Endodermal cell (in vitro differentiated cells): ENCODE measurements around the gene DTNB. TPM values are rescaled to one million over a fixed set of nuclear protein-coding genes. Genes with fewer than 3 reads are reported as not detected.

Source experiments
- DNase-seq: peaks from one replicate; pipeline ENCODE4 v3.0.0-alpha.2; 2017
- H3K27ac ChIP-seq: 2 replicates; pipeline ENCODE4 v1.5.1; 2013; ENCODE audit warnings: mild to moderate bottlenecking, low read depth, low read length, moderate library complexity
- H3K27me3 ChIP-seq: 2 replicates; pipeline ENCODE4 v1.6.1; 2013; ENCODE audit warnings: mild to moderate bottlenecking, low read length, moderate library complexity; ENCODE audit not compliant: insufficient read depth, control insufficient read depth, poor library complexity, severe bottlenecking
- H3K36me3 ChIP-seq: 2 replicates; pipeline ENCODE4 v1.7.0; 2013; ENCODE audit warnings: mild to moderate bottlenecking, low read length, moderate library complexity; ENCODE audit not compliant: control insufficient read depth, insufficient read depth
- H3K4me1 ChIP-seq: one replicate; pipeline ENCODE4 v1.7.0; 2013; ENCODE audit warnings: low read length; ENCODE audit not compliant: control insufficient read depth, insufficient read depth
- H3K4me3 ChIP-seq: 2 replicates; pipeline ENCODE4 v1.5.1; 2013; ENCODE audit warnings: mild to moderate bottlenecking, low read length, moderate library complexity
- H3K9ac ChIP-seq: 2 replicates; pipeline ENCODE4 v1.6.1; 2013; ENCODE audit warnings: mild to moderate bottlenecking, low read length, moderate library complexity; ENCODE audit not compliant: poor library complexity, severe bottlenecking; ENCODE audit errors: extremely low read depth
- H3K9me3 ChIP-seq: 2 replicates; pipeline ENCODE4 v1.6.1; 2013; ENCODE audit warnings: mild to moderate bottlenecking, low read length, moderate library complexity; ENCODE audit not compliant: control insufficient read depth
- H3K27ac Mint-ChIP-seq: 2 replicates; pipeline ENCODE4 v1.8.0; 2020; ENCODE audit warnings: mixed read lengths
- H3K27me3 Mint-ChIP-seq: 2 replicates; pipeline ENCODE4 v1.8.0; 2021; ENCODE audit warnings: mild to moderate bottlenecking, mixed read lengths; ENCODE audit not compliant: insufficient read depth
- H3K36me3 Mint-ChIP-seq: 2 replicates; pipeline ENCODE4 v1.8.0; 2020; ENCODE audit warnings: low read depth, mixed read lengths
- H3K4me1 Mint-ChIP-seq: 2 replicates; pipeline ENCODE4 v1.8.0; 2020; ENCODE audit warnings: mixed read lengths
- H3K4me3 Mint-ChIP-seq: 2 replicates; pipeline ENCODE4 v1.8.0; 2020; ENCODE audit warnings: mild to moderate bottlenecking, moderate library complexity, mixed read lengths
- H3K9me3 Mint-ChIP-seq: 2 replicates; pipeline ENCODE4 v1.8.0; 2020; ENCODE audit warnings: mild to moderate bottlenecking, mixed read lengths
- WGBS, 2 experiments: methylation state at CpG; one replicate each; pipeline versions ENCODE4 v1.1.5 to v1.1.7; 2013; ENCODE audit warnings: missing lambda C conversion rate in 2 of 2, mixed read lengths in 1 of 2; ENCODE audit not compliant: insufficient coverage in 1 of 2, insufficient read length in 1 of 2; 5-methylcytosine and 5-hydroxymethylcytosine counted together
- total RNA-seq, 2 donors: library from RNA; stranded (reverse); fragmentation: NEBNext Ultra II Directional in 1 of 2; extraction: Animal tissue kit (Norgen Biotek cat#: 25700) in 1 of 2; gene quantifications; 2 replicates in 1 of 2; 3 replicates in 1 of 2; pipeline ENCODE4 v1.2.1, GENCODE V29; 2021
- TF ChIP-seq, protein P1 (sequence below): fragments of 200-600 bp; sonication (generic); conservative IDR thresholded peaks from 2 replicates; pipeline ENCODE4 v1.5.0; 2021; ENCODE audit warnings: antibody characterized with exemption, mild to moderate bottlenecking

Gene DTNB
- total RNA-seq, 2 donors from 2014 or later: 38.8 to 48.7 TPM

DNA sequence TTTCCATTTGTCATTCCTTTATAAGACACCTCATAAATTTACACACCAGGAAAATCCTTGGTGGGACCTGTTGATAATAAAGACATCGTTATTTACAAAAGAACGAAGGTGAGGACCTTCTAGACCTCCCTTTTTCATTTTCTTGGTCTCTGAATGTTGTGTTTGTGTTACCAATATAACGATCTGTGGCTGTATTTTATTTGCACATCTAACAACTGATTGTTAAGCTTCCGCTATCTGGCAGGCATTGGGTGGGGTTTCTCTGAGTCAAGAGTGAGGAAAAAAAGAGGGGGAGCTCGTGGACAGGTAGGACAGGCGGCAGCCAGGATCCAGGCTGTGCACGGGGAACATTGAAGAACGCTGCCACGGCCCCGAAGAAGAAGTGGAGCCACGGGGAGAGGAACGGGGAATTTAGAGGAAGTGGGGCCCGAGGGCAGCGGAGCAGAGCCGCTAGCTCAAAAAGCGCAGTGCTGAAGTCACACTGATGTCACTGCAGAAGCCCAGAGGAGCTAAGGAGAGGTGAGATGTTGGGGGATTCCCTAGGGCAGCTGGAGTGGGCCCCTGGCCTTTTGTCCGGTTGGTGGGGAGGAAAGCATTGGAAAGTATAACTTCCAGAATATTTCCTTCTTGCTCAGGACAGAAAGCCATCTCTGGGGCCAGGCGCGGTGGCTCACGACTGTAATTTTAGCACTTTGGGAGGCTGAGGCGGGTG lies 310.8 kb downstream of the DTNB start:
- 91% methylated on average over 11 to 21 of the region's 21 CpGs for whole genome bisulfite sequencing, 2 experiments
- Histone ChIP-seq H3K9ac (no peak overlapping the region), H3K4me3 (peak overlapping the region; percentile 3)

DNA sequence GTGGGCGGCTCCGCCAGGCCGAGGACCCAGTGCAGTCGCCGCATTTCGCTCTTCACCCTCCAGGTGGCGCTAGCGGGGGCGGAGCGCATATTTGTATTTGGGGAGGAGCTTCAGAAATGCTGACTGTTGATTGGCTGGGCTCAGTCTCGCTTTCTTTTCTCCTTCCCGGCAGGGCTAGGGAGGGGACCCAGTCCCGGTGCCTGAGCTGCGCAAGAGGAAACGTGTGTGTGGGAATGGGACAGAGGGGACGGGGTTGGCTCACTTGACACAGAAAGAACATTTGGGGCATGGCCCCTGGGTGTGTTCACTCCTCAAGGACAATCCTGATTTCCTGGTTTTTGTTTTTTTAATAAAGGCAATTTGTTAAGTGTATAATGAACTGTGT lies 311.3 kb downstream of the DTNB start:
- H3K27ac Mint-ChIP-seq: no peak overlapping the region
- H3K4me1 Mint-ChIP-seq: peaks cover 7% of the 10 kb centered on the region
- Histone ChIP-seq H3K4me3 (peak overlapping the region; percentile 3), H3K9me3 (no peaks in the 10 kb centered on the region), H3K27ac (no peak overlapping the region), H3K36me3 (no peaks in the 10 kb centered on the region), H3K9ac (no peak overlapping the region), H3K4me1 (no peaks in the 10 kb centered on the region), H3K27me3 (peaks cover 20% of the 10 kb centered on the region)
- H3K36me3 Mint-ChIP-seq: no peaks in the 10 kb centered on the region
- H3K27me3 Mint-ChIP-seq: peaks cover 53% of the 10 kb centered on the region
- WGBS, 2 experiments: 0 to 2% methylated on average over 1 to 16 of the region's 16 CpGs
- H3K9me3 Mint-ChIP-seq: no peaks in the 10 kb centered on the region
- TF ChIP-seq, protein P1, sequence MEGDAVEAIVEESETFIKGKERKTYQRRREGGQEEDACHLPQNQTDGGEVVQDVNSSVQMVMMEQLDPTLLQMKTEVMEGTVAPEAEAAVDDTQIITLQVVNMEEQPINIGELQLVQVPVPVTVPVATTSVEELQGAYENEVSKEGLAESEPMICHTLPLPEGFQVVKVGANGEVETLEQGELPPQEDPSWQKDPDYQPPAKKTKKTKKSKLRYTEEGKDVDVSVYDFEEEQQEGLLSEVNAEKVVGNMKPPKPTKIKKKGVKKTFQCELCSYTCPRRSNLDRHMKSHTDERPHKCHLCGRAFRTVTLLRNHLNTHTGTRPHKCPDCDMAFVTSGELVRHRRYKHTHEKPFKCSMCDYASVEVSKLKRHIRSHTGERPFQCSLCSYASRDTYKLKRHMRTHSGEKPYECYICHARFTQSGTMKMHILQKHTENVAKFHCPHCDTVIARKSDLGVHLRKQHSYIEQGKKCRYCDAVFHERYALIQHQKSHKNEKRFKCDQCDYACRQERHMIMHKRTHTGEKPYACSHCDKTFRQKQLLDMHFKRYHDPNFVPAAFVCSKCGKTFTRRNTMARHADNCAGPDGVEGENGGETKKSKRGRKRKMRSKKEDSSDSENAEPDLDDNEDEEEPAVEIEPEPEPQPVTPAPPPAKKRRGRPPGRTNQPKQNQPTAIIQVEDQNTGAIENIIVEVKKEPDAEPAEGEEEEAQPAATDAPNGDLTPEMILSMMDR: peak; percentile 98
- peak; percentile 99 for DNase-seq
- H3K4me3 Mint-ChIP-seq: peak overlapping the region; percentile 0

More for the DNA sequence above, 310.8 kb downstream of the DTNB start:
- Mint-ChIP-seq H3K9me3 (no peaks in the 10 kb centered on the region), H3K27ac (no peak overlapping the region), H3K27me3 (peaks cover 53% of the 10 kb centered on the region), H3K4me3 (peak overlapping the region; percentile 0), H3K36me3 (no peaks in the 10 kb centered on the region), H3K4me1 (peaks cover 7% of the 10 kb centered on the region)
- Histone ChIP-seq H3K27me3 (peaks cover 20% of the 10 kb centered on the region), H3K9me3 (no peaks in the 10 kb centered on the region), H3K27ac (no peak overlapping the region), H3K4me1 (no peaks in the 10 kb centered on the region), H3K36me3 (no peaks in the 10 kb centered on the region)
- TF ChIP-seq, protein P1: no peak
- peak; percentile 54 for DNase-seq

DNA sequence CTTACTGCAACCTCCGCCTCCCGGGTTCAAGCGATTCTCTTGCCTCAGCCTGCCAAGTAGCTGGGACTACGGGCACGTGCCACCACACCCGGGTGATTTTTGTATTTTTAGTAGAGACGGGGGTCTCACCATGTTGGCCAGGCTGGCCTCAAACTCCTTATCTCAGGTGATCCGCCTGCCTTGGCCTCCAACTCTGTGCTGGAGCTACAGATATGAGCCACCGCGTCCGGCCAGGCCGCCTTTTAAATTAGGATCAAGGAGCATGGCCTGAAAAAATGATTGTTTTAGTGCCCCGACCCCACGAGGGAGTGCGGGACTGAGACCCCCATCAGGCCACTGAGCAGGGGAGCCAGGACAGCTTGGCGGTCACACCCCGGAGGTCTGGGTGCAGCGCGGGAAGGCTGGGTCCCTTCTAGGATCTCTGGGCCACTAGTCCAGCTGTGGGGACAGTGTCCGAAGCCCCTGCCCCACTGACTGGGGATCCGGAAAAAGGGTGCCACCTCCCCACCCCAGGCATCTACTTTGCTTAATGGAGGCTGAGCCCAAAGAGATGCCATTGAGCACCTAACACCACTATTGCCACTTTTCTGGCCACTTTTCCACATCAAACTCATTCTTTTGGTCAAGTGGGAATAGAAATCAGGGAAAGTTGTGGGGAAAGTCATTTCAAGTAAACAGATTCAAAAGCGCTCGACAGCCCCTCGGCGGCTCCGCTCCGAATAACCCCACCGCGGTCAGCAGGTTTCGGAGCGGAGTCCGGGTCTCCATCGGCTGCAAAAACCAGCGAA lies 311.9 kb downstream of the DTNB start:
- H3K4me1 ChIP-seq: no peaks in the 10 kb centered on the region
- H3K27ac ChIP-seq: no peak overlapping the region
- no peaks in the 10 kb centered on the region for H3K9me3 ChIP-seq
- Mint-ChIP-seq H3K36me3 (no peaks in the 10 kb centered on the region), H3K27me3 (peaks cover 56% of the 10 kb centered on the region), H3K9me3 (peaks cover 3% of the 10 kb centered on the region), H3K4me1 (peaks cover 7% of the 10 kb centered on the region), H3K27ac (no peak overlapping the region), H3K4me3 (no peak overlapping the region)
- no peak overlapping the region for H3K4me3 ChIP-seq
- TF ChIP-seq, protein P1: no peak
- no peak for DNase-seq
- H3K36me3 ChIP-seq: no peaks in the 10 kb centered on the region
- 58 to 68% methylated on average over 21 to 34 of the region's 34 CpGs for WGBS, 2 experiments
- peaks cover 20% of the 10 kb centered on the region for H3K27me3 ChIP-seq
- H3K9ac ChIP-seq: no peak overlapping the region
